GM21723 (cell line): ENCODE measurements around the gene PAXX.

Experiments
- ATAC-seq: cut with Tn5 transposase; IDR thresholded peaks from one replicate; pipeline ENCODE4 v1.9.1; 2021; ENCODE audit warnings: mild to moderate bottlenecking, moderate library complexity; ENCODE audit not compliant: unreplicated experiment

The PAXX gene

DNA sequence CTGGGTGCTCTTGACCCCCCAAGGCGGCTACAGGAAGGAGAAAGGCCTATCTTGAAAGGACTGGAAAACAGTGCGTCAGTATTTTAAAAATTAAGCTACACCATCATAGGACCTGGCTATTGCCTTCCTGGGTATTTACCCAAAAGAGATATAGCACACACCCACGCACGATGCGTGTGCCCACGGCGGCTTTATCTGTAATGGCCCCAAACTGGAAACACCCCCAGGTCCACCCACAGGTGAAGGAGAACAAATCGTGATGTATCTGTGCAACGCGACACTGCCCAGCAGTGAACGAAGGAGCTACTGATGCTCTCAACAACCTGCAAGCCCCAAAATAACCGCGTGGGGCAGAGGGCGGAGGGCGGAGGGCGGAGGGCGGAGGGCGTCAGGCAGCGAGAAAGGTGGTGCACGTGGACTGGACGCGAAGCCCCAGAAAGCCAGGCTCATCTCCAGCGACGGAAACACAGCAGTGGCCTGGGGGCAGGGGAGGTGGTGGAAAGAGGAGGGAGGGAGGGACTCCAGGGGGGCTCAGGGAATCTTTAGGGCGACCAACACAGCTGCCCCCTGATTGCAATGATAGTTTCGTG is 27.3 kb upstream of the PAXX start:
- no peak for ATAC-seq

DNA sequence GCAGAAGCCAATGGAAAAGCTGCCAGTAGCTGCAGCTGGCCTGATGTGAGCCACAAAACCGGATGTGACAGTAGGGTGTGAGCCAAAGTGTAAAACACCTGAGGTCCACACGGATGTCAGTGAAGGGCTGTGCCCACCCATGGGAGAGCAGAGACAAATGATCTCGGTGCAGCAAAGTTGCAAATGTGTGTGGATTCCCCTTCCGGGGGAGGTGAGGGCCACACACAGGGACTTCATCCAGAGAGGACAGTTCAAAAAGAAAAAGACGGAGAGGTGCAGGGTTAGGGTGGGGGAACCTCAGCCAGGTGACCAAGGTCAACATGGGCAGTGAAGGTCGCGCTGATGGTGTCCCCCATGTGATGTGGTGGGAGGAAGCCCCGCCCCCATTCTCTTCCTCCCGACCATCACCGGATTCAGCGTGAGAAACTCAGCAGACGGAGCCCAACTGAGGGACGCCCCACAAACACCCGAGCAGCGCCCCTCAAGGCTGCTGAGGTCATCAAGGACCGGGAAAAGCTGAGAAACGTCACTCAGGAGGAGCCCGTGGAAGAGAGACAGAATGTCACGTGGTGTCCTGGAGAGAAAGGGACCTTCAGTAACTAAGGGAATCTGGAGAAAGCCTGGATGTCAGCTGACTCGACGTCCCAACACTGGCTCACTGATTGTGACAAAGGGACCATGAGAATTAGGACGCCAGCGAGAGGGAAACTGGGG is 26.3 kb upstream of the PAXX start:
- no peak for ATAC-seq

DNA sequence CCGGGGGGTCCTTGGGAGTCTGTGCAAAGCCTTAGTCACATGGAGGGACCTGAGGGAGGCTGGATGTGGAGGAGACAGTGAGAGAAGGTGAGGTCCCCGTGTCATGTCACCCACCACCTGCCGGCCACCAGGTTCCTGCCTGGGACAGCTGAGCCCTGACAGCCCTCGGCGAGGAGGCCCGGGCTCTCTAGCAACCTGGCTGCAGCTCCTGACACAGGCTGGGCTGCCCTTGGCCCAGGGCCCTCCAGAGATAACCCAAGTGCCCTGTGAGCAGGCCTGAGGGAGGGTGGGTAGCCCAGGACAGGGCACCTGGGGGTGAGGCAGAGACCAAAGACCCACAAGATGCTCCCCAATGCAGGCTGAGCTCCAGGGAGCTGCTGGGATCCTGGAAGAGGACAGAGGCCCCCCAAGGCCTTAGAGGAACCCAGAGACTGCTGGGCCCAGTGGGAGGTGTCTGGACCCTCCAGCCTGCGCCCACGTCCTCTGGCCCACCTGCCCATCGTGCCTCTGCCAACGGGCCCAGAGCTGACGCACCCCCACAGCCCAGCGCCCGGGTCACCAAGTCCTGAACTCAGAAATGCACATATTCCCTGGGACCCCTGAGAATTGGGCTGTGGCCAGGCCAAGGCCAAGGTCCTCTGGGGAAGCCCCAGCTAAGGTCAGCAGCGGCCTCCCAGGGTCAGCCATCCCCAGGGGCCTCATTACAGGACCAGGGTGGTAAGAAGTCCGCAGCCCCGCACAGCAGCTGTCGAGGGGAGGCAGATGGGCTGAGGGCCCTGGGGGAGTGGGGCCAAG is 23.7 kb upstream of the PAXX start:
- no peak for ATAC-seq

DNA sequence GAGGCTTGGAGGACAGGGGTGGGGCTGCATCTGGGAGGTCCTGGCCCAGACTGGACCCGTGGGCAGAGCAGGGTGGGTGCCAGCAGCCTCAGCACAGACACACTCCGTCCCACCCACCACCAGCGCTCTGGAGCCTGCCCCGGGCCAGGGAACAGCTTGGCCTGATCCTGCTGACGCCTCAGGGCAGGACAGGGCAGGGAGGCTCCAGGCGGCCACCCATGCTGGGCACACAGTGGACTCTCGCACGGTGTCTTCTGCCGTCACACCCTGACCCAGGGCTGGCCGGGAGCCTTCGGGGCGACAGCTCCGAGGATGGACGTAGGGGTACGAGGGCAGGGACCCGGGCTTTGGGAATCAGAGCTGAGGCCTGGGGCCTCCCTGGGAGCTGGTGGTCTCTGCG is 23.1 kb upstream of the PAXX start:
- ATAC-seq, result no peak

DNA sequence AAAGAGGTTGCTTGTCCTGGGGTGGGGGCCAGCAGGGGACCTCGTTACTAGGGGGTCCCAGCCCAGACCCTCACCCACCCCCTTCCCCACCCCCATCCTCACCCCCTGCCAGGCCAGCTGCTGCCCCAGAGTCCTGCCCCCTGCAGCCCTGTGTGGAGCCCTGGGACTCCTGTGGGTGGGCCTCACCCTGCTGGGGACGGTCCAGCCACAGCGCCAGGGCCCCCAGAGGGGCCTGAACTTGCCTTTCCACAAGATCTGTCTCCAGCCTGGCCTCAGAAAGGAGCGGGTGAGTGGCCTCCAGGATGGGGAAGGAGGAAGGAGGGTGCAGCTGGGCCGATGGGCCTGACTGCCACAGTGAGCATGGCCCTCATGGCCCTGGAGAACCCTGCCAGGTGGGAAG is 22.4 kb upstream of the PAXX start:
- ATAC-seq, result no peak

DNA sequence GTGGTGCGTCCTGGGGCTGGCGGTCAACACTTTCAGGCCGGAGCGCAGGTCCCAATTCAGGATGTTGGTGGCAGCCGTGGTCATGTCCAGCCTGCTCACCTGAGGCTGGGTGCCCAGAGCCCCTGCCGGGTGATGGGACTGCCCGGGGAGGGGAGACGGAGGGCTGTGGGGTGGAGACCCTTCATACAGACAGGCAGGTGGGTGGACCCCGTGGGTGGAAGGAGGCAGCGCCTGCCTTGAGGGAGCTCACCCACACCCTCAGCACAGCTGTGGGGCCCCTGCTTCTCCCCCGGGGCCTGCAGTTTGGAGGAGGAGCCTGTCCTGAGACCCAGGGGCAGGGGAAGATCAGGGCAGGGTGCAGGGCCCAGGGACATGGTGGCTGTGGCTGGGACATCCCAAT is 21.9 kb upstream of the PAXX start:
- no peak for ATAC-seq

DNA sequence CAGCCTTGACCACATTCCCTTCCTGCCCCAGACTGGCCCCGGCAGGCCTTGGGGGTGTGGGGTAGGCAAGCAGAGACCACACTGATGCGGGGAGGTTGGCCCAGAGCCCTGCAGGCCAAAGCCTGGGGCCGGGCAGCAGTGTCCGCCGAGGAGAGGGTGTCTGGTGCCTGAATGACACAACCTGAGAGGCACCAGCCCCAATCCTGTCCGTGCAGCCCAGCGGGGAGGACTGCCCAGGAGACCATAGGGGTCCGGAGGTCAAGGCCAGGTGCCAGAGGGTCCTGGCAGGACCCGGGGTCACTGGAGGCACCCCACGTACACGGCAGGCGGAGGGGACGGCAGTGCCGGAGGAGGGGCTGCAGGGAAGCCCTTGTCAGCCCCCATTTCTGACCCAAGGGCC is 20.5 kb upstream of the PAXX start:
- no peak for ATAC-seq

DNA sequence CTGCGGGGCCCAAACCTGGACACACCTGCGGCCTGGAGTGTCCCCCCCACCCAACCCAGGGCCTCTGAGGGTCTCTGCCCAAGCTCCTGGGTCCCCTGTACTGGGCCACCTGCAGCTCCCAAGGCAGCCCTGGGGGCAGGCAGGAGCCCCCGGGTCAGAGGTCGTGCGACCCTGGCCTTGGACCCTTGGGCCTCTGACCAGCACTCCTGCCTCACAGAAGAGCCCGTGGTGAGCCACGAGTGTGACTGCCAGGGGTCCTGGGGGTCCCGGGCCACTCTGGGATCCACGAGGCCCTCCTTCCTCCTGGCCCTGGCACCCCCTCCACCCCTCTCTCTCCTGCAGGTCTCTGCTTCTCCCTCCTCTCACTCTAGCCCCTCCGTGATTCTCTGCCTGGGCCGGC is 19.9 kb upstream of the PAXX start:
- ATAC-seq, result no peak

DNA sequence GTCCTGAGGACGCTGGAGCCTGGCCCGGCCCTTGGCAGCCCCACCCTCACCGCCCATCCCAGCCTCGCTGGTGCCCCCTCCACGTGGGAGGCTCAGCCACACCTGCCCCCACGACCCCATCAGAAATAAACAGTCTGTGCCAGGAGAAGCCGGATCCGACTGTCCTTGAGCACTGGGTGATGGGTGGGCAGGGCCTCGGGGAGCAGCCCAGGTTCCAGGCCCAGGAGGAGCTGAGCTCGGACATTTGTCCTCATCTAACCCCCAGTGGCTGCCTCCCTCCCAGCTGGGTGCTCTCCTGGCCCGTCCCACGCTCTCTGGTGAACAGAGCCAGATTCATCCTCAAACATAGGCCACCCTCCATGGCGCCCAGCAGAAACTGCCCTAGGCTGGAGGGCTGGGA is 19.5 kb upstream of the PAXX start:
- ATAC-seq, result no peak

DNA sequence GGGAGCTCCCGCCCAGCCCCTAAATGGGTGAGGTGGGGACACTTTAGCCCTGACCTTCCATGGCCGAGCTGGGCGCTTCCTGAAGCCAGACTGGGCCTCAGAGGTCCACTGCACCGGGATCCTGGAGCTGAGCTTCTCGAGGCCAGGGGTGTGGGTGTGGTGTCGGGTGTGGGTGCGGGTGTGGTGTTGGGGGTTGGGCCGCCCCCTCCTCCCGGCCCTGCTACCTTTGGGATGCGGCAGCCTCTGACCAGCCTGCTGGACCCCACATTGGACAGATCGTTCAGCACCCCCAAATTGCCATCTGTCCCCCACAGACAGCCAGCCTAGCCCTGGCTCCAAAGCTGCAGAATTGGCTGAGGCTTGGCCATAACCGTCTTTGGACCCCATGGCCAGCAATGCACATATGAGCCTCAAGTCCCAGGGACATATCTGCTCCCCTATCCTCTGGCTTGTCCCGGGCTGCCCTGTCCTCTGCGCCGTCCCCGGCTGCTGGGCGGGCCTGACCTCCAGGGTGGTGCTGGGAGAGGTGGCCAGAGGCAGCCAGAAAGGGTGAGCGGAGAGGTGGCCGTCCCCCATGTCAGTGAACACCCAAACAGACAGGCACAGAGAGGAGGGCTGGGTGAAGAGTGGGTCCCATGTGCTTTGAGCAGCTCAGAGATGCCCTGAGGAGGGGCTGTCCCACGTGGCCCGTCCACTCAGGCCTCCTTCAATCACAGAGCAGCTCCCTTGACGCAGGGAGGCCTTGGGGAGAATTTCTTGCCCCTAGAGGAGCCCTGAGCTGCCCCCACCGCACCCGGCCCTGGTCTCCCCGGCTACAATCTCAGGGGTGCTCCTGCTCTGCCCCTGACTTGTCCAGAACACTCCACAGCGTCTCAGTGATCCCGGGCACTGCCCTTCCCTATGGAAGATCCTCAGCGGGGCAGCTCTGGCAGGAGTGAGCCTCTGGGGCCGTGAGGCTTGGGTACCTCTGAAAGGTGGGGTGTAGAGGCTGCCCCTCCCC is 18.3 kb upstream of the PAXX start:
- ATAC-seq, result no peak

DNA sequence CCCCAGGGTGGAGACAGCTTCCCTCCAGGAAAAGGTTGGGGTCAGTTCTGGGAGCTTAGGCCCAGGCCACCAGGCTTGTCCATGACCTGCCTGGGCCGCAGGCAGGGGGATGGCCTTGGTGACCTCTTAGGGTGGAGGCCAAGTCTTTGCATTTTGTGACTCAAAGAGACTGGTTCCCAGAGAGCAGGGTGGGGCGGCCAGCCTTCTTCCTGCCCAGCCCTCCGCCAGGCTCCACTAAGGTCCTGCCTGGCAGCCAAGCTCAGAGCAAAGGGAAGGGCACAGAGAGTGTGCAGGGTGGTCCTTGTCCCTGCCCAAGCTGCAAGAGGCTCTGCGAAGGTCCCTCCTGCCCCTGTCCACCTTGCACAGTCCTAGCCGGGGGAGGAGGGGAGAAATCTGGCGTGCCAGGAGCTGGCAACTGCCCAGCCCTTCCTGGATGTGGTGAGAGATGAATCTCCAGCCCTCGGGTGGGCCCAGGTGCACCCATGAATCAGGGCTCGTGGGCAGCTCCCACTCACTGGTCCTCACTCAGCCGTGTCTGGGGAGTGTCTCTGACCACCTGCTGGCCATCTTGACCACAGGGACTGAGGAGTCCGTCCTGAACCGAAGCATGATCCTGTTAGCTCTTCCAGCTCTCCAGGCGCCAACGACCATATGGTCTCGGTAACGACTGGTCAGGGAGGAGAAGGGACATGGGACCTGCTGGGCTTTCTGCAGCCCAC is 17.2 kb upstream of the PAXX start:
- ATAC-seq, result no peak

DNA sequence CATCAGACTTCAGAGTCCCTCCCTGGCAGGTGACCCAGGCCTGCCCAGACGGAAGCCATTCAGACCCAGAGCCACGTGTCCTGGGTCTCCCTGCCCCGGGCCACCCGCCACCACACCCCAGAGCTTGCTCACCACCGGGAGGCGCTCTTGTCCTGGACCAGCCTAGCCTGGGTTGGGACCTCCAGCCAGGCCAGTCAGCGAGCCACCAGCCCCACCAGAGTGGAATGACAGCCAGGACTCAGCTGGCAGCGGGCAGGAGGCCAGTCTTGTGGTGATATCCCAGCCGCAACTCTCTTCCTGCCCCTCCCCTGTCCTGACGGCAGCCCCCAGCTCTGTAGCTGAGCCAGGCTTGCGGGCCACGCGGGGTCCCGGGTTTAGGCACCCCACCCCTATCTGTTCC is 16.6 kb upstream of the PAXX start:
- ATAC-seq, result no peak

DNA sequence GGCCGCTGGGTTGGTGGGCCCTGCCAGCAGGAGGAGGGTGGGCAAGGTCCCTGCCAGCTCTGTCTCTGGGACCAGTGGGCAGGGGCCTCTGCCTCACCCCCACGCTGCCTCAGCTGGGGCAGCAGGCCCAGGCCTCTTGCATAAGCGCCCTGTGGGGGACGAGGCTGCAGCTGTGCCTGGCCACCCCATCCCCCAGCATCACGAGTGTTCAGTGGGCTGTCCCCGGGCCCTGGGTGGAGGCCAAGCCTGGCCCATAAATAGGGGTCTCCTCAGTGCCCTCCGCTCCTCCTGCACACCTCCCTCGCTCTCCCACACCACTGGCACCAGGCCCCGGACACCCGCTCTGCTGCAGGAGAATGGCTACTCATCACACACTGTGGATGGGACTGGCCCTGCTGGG is 15.0 kb upstream of the PAXX start, which contains the start of gene PTGDS:
TSS of gene PTGDS (plus strand) at position 282 of the 400 bp plus-strand sequence. CDS start at position 357, 75 bp downstream.
- no peak for ATAC-seq

DNA sequence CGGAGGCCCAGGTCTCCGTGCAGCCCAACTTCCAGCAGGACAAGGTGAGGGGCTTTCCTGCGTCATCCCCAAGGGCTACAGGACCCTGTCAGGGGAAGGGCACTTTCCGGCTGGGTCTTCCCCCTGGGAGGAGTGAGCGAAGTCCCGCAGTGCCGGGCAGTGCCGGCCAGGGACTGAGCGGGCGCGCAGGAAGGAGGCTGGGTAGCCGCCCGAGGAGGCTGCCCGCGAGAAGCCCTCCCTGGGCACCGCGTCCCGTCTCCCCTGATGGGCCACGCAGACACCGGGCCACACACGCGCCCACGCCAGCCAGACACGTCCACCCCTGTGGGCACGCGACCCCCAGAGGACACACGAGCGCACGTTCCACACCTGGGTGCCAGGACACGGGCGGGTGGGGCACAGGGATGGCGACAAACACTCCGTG is 14.6 kb upstream of the PAXX start:
- ATAC-seq, result no peak

DNA sequence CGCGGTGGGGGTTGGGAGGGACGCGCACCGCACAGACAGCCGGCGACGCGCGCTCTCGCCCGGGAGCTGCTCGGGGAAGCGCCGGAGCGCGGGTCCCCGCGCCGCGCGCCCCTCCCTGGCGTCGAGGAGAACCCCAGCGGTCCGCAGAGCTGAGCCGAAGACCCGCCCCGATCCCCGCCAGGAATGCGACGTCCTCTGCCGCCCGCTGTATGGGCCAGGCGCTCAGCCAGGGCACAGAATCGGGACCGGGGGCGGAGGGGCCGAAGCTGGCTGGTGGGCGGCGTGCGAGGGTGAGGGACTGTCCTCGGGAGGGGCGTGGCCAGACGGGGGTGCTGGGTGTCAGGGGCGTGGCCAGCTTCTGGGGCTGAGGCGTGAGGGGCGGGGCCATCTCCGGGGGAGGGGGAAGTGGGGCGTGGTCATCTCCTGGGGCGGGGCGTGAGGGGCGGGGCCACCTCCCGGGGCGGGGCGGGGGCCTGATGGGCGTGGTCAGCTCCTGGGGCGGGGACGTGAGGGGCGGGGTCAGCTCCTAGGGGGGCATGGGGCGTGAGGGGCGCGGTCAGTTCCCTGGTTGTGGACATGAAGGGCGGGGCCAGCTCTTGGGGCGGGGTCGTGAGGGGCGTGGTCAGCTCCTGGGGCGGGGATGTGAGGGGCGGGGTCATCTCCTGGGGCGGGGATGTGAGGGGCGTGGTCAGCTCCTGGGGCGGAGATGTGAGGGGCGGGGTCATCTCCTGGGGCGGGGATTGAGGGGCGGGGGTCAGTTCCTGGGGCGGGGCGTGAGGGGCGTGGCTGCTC is 14.0 kb upstream of the PAXX start:
- no peak for ATAC-seq

DNA sequence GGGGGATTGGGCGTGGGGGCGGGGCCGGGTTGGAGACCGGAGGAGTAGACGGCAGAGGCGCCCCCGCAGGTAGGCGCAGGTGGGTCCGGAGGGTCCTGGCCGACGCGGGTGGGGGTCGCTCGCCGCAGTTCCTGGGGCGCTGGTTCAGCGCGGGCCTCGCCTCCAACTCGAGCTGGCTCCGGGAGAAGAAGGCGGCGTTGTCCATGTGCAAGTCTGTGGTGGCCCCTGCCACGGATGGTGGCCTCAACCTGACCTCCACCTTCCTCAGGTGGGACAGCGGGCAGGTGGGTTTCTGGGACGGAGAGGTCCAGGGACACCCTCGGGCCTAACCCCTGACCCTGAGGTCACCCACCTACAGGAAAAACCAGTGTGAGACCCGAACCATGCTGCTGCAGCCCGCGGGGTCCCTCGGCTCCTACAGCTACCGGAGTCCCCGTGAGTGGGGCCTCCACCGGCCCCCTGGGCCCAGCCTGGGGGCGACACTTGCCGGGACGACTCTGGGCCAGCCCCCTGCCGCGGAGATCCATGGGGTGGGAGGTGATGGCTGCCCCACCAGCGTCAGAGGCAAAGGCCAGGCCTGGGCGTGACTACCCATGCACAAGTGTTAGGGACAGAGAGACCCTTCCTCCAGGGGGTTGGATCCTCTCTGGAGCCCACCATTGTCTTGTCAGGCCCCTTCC is 13.2 kb upstream of the PAXX start:
- ATAC-seq, result no peak

DNA sequence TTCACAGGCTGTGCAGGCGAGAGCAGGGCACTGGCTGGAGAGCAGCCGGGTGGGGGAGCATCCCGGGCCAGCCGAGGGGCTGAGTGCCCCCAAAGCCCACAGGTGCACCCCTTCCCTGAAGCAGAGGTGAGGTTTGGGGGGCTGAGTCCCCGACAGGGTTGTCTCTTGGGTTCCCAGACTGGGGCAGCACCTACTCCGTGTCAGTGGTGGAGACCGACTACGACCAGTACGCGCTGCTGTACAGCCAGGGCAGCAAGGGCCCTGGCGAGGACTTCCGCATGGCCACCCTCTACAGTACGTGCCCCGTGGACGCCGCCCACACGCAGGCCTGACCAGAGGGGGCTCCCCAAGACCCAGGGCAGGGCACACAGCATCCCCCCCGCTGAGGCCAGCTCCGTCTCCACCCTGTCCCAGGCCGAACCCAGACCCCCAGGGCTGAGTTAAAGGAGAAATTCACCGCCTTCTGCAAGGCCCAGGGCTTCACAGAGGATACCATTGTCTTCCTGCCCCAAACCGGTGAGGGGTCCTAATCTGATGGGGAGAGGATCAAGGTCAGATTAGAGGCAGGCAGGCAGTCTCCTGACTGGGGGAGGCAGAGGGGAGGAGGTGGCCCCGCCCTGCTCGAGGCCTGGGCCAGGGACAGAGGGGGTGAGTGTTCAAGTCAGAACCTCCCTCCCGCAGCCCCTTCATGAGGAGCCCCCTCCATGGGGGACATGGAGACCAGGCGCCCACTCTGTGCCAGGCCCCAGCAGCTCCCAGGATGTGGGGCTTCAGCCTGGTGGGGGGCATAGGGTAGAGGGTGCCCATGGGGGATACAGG is 12.2 kb upstream of the PAXX start:
- ATAC-seq, result no peak
